SHP77 treated with DMSO at 0.1 percent for 48 hours (cell line): Measurements from ENCODE around the gene PPP3R2.
"Not testable (repeated sequence)": the region's sequence is repeated elsewhere in the genome, so short reads cannot be mapped to it uniquely, and the experiment has no call there.

Experiments used
- DNase-seq: peaks from one replicate; lab custom pipeline; 2025; lab: John Stamatoyannopoulos, UW

PPP3R2 gene

GRCh38 chr9:101587332-101588043, 7.3 kb downstream of the PPP3R2 start:
- no peak for DNase-seq

DNA sequence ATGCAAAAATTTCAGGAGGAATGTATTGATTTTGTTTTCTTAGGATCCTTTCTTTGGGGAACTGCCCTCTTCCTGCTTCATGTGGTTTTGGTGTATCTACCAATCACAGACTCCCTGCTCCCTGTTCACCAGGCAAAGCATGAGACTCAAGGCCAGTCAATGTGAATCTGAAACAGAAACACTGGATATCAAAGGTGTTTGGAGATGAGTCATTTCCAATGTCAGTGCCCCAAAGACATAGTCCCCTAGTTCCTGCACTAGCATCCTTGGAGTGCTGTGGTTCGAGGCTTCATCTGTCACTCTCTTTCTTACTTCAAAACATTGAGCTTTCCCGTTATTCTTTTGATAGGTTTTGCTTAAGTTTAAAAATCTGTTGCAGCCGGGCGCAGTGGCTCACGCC, 8.1 kb downstream of the PPP3R2 start:
- no peak for DNase-seq

DNA sequence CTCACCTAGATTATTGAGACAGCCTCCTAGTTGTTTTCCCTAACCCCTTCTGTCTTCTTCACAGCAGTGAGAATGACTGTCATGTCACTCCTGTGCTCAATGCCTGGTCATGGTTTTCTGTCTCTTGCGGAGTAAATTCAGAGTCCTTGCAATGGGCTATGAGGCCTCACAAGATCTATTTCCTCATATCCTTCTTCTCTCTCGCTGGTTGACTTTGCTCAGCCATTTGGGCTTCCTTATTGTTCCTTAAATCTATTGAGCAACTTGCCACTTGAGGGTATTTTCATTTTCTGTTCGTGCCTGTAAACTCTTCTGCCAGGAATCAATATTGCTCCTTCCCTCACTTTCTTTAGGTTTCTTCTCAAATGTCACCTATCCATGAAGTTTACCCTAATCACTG, 9.0 kb downstream of the PPP3R2 start:
- no peak for DNase-seq

- DNase-seq = no peak
These were observed 12.2 kb downstream of the PPP3R2 start for GRCh38 chr9:101582553-101582952.

- no peak for DNase-seq
These were observed 14.8 kb downstream of the PPP3R2 start for GRCh38 chr9:101579711-101580545.

- DNase-seq = no peak
These were observed 16.4 kb downstream of the PPP3R2 start for GRCh38 chr9:101578378-101578777.

DNA sequence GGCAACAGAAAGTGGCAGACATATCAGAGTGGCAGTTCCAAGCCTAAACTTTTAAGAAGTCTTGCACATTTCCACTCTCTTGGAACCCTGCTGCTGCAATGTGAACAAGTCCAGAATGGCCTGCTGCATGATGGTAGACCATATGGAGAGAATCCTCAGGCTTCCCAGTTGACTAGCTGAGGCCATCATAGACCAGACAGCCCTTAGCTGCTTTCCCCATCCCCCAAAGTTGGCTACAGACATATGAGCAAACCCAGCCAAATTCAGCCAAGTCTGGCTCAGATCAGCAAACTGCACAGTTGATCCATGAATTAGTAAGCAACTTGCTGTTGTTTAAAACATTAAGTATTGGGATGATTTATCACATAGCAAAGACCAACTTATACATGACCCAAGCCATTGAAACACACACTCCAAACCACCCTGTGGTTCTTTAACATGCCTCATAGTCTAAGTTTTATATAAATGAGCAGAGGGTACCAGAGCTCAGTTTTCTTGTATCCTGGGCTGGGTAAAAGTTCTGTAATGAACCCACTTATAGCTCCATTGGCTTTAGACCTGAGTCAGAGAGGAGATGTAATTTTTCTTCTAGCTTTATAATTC, 19.9 kb downstream of the PPP3R2 start:
- DNase-seq = no peak

- DNase-seq = no peak
These were observed 22.5 kb downstream of the PPP3R2 start for GRCh38 chr9:101572316-101572715.

- no peak for DNase-seq
These were observed 23.7 kb downstream of the PPP3R2 start for GRCh38 chr9:101571114-101571513.

- DNase-seq = no peak
These were observed 24.8 kb downstream of the PPP3R2 start for GRCh38 chr9:101569741-101570501.

- no peak for DNase-seq
These were observed 26.9 kb downstream of the PPP3R2 start for GRCh38 chr9:101567725-101568350.

DNA sequence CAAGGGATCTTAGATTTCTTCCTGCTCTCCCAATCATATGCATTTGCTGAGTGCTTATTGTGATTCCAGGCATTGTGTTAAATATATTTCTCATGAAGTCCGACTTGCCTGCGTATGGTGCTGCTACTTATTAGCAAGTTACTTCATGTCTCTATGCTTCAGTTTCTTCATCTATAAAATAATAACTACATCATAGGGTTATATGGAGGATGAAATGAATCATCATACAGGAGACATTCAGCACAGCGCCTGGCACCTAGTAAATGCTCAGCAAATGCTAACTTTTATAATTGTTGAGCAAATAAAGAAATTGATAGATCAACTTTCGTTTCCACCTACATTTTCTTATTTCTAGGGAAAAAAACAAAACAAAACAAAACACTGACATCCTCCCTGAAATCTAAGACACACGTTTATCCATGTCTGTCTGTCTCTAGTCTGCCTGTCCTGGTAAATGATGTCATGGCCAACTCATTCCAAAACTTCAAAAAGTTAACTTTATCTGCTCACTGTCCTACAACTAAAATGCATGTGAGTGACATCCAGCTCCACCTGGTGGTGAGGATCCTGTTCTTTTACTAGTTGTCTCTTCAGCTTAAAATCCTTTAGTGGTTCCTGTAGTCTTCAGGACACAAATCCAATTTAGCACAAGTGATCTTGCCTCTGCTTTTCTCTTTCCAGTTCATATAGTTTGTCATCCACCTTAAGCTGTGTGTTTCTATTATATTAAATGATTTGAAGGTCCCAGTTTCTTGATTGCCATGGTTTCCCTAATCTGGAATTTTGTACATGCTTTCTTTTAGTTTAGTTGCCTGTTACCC, 27.7 kb downstream of the PPP3R2 start:
- DNase-seq = no peak

DNA sequence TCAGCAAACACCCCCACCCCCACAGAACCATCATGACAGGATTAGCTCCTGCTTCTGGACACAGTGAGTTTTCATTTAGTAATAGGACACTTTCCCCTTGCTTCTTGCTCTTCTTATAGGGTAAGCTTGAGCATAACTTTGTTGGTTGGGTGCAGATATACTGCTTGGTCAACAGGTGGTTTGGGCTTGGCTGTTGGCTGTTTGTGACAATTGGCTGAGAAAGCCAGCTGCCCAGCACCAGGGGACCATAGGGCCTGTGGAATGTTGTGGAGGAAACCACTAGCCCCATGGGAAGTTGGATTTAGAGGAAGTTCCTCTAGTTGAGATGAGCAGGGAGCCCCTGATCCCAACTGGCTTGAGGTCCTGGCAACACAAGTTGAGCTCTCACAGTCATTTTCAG, 30.5 kb downstream of the PPP3R2 start:
- DNase-seq = no peak

DNA sequence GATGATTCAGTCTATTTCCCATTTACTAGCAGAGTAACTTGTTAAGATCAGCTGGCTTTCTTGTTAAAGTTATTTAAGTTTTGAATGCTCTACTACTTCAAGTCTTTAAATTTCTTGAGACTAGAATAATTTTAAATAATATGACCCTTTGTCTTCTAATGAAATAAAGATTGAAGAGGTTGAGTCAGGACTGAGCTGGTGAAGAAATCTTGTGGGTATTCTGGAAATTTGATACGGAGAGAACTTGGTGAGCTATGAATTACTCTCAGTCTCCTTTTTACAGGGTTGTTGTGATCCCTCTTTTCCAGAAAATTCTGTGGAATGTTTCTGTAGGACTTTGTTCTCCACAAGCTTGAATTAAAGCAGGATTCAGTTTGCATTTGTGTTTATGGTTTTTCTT, 31.8 kb downstream of the PPP3R2 start:
- no peak for DNase-seq

- DNase-seq = no peak
These were observed 33.0 kb downstream of the PPP3R2 start for GRCh38 chr9:101561740-101562139.

- DNase-seq = not testable (repeated sequence)
These were observed 45.2 kb downstream of the PPP3R2 start for GRCh38 chr9:101549472-101550098.

- no peak for DNase-seq
These were observed 51.6 kb downstream of the PPP3R2 start for GRCh38 chr9:101543098-101543735.
